Measurements from ENCODE around the gene FUZ. TPM values are rescaled to one million over a fixed set of nuclear protein-coding genes. Genes with fewer than 3 reads are reported as not detected.

FUZ gene
- total RNA-seq, 1 donor from 2014 or later = 22.6 TPM

DNA sequence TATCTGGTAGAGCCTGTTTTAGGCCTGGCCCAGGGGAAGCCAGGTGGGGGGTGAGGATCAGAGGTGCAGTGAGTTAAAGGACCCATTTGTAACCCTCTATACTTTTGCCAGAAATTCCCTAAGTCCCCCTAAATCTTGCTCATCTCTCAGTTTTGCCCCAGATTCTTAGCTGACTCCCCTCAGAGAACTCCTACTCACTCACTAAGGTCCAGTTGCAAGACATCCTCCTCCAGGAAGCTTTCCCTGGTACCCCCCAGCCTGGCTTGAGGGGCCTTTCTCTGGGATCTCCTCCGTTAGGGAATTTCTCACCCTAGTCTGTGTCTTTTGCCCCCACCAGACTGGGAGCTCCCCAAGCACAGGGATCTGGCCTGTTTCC, 51.9 kb downstream of the FUZ start:
- no peak for DNase-seq (ENCODE audit: low read depth)

DNA sequence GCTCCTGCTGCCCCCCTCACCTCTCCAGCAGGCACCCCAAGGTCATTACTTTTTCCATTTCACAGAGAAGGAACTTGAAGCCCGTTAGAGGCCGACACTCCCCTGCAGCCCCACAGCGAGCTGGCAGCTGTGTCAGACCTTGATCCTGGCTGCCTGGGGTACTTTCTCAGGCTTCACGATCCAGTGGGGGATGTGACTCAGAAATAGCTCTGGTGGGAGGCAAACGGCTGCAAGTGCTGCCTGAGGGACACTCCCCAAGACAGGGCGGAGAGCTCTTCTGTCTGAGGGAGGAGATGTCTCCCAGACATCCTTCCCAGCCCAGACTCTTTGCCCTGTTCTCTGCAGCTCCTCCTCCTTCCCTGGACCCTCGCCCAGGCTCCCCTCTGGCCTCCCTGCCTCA, 54.8 kb downstream of the FUZ start:
- peak; percentile 51 for DNase-seq (ENCODE audit: low read depth)

Small RNA genes within 50 kb of the gene (microRNA-seq; reads per million reads assigned to microRNA genes)
- gene MIR4749 (0.65 reads per million), gene MIR6799 (not detected), gene MIR6800 (not detected)

Other genes starting within 250 kb of the FUZ start
- gene NOSIP, start 232.7 kb downstream of the FUZ start, total RNA-seq = 51.3 and 68.7 TPM in 2 replicates
- 0.16 TPM in 1 of 2 replicates, not detected in the other for gene PRRG2, start 232.0 kb downstream of the FUZ start, total RNA-seq
- 3.2 and 4.4 TPM in 2 replicates for gene PRR12, start 222.1 kb downstream of the FUZ start, total RNA-seq
- gene RRAS, start 173.1 kb downstream of the FUZ start, total RNA-seq = 29.8 and 42.1 TPM in 2 replicates
- 26.9 and 33.8 TPM in 2 replicates for gene SCAF1, start 171.1 kb downstream of the FUZ start, total RNA-seq
- 34.7 and 35.8 TPM in 2 replicates for gene IRF3, start 147.4 kb downstream of the FUZ start, total RNA-seq
- gene BCL2L12, start 147.4 kb downstream of the FUZ start, total RNA-seq = 11.4 and 11.8 TPM in 2 replicates
- gene PRMT1, start 136.0 kb downstream of the FUZ start, total RNA-seq = 528 and 584 TPM in 2 replicates
- 0.99 and 1.3 TPM in 2 replicates for gene ADM5, start 123.7 kb downstream of the FUZ start, total RNA-seq
- gene CPT1C, start 122.2 kb downstream of the FUZ start, total RNA-seq = 1.4 and 1.7 TPM in 2 replicates
- gene TSKS, start 50.0 kb downstream of the FUZ start, total RNA-seq = not detected in 2 replicates
- gene AP2A1, start 46.3 kb downstream of the FUZ start, total RNA-seq = 83.2 and 102 TPM in 2 replicates
- gene MED25, start 5.0 kb upstream of the FUZ start, total RNA-seq = 22.7 and 40.1 TPM in 2 replicates
- 161 and 176 TPM in 2 replicates for gene PTOV1, start 37.9 kb upstream of the FUZ start, total RNA-seq
- gene PNKP, start 54.3 kb upstream of the FUZ start, total RNA-seq = 31.1 and 38.2 TPM in 2 replicates
- 25.0 and 25.5 TPM in 2 replicates for gene AKT1S1, start 64.1 kb upstream of the FUZ start, total RNA-seq
- gene TBC1D17, start 64.4 kb upstream of the FUZ start, total RNA-seq = 17.7 and 19.9 TPM in 2 replicates
- gene IL4I1, start 83.6 kb upstream of the FUZ start, total RNA-seq = 0.35 and 0.83 TPM in 2 replicates
- gene ATF5, start 115.9 kb upstream of the FUZ start, total RNA-seq = 31.9 and 32.8 TPM in 2 replicates
- gene NUP62, start 116.2 kb upstream of the FUZ start, total RNA-seq = 52.2 and 54.1 TPM in 2 replicates
- not detected in 2 replicates for gene SIGLEC11, start 147.9 kb upstream of the FUZ start, total RNA-seq
- 14.7 and 19.0 TPM in 2 replicates for gene VRK3, start 212.1 kb upstream of the FUZ start, total RNA-seq
- 8.9 and 9.7 TPM in 2 replicates for gene ZNF473, start 212.7 kb upstream of the FUZ start, total RNA-seq

Data from myocyte (in vitro differentiated cells).